IPS DF 6.9 (cell line): ENCODE data around the gene FOS.
A peak's percentile ranks its signal among the peaks of the same experiment; 100 is the strongest.

ENCODE experiments used
- DNase-seq: peaks from one replicate; pipeline ENCODE4 v3.0.0-alpha.2; 2013; ENCODE audit warnings: low read depth, low spot score
- H3K27ac ChIP-seq: one replicate; pipeline ENCODE4 v1.5.1; 2013; ENCODE audit warnings: low read length, control low read depth
- H3K27me3 ChIP-seq: 2 replicates; pipeline ENCODE4 v1.6.1; 2013; ENCODE audit warnings: mild to moderate bottlenecking, low read length; ENCODE audit not compliant: control insufficient read depth, insufficient read depth
- H3K36me3 ChIP-seq: 2 replicates; pipeline ENCODE4 v1.6.1; 2013; ENCODE audit warnings: low read length; ENCODE audit not compliant: control insufficient read depth, insufficient read depth
- H3K4me1 ChIP-seq: 2 replicates; pipeline ENCODE4 v1.6.1; 2013; ENCODE audit warnings: low read length; ENCODE audit not compliant: control insufficient read depth, insufficient read depth
- H3K4me3 ChIP-seq: 2 replicates; pipeline ENCODE4 v1.5.1; 2013; ENCODE audit warnings: mild to moderate bottlenecking, low read length
- H3K9me3 ChIP-seq: 2 replicates; pipeline ENCODE4 v1.6.1; 2013; ENCODE audit warnings: low read length, inconsistent platforms; ENCODE audit not compliant: control insufficient read depth, insufficient read depth
- WGBS: extraction: QIAGEN DNeasy Blood & Tissue Kit; methylation state at CpG from one replicate; pipeline ENCODE4 v1.1.7; 2013; ENCODE audit warnings: mixed read lengths, missing lambda C conversion rate; ENCODE audit not compliant: insufficient read length, insufficient coverage; 5-methylcytosine and 5-hydroxymethylcytosine counted together

Gene FOS

GRCh38 chr14:75252254-75252837, 26.3 kb upstream of the FOS start:
- WGBS = no CpG with 5 or more reads among the region's 10 CpGs
- Histone ChIP-seq H3K4me3 (no peak overlapping the region), H3K27ac (no peak overlapping the region), H3K9me3 (no peaks in the 10 kb centered on the region), H3K4me1 (no peaks in the 10 kb centered on the region), H3K27me3 (no peaks in the 10 kb centered on the region), H3K36me3 (no peaks in the 10 kb centered on the region)
- no peak for DNase-seq

GRCh38 chr14:75254381-75254822, 24.2 kb upstream of the FOS start:
- DNase-seq = no peak
- no peak overlapping the region for H3K27ac ChIP-seq
- H3K27me3 ChIP-seq = no peaks in the 10 kb centered on the region
- H3K9me3 ChIP-seq = no peaks in the 10 kb centered on the region
- no peaks in the 10 kb centered on the region for H3K4me1 ChIP-seq
- no CpG with 5 or more reads among the region's 6 CpGs for WGBS
- H3K4me3 ChIP-seq = no peak overlapping the region
- no peaks in the 10 kb centered on the region for H3K36me3 ChIP-seq

GRCh38 chr14:75254901-75255584, 23.6 kb upstream of the FOS start:
- no peak for DNase-seq
- Histone ChIP-seq H3K36me3 (no peaks in the 10 kb centered on the region), H3K27ac (no peak overlapping the region), H3K4me1 (no peaks in the 10 kb centered on the region), H3K4me3 (no peak overlapping the region), H3K27me3 (no peaks in the 10 kb centered on the region), H3K9me3 (no peaks in the 10 kb centered on the region)
- no CpG with 5 or more reads among the region's 7 CpGs for whole genome bisulfite sequencing

- Histone ChIP-seq H3K27me3 (no peaks in the 10 kb centered on the region), H3K9me3 (no peaks in the 10 kb centered on the region), H3K27ac (no peak overlapping the region), H3K4me1 (no peaks in the 10 kb centered on the region), H3K36me3 (no peaks in the 10 kb centered on the region), H3K4me3 (peak overlapping the region; percentile 23; the same call in 1 of the 2 replicates)
- no CpG with 5 or more reads among the region's 12 CpGs for WGBS
- no peak for DNase-seq
These were observed 20.4 kb upstream of the FOS start for GRCh38 chr14:75258079-75258802.

- H3K27ac ChIP-seq = no peak overlapping the region
- WGBS = no CpG with 5 or more reads among the region's 40 CpGs
- DNase-seq = peak; percentile 100
- H3K9me3 ChIP-seq = no peaks in the 10 kb centered on the region
- peak overlapping the region; percentile 44; the same call in 1 of the 2 replicates for H3K4me3 ChIP-seq
- H3K36me3 ChIP-seq = no peaks in the 10 kb centered on the region
- H3K4me1 ChIP-seq = no peaks in the 10 kb centered on the region
- H3K27me3 ChIP-seq = no peaks in the 10 kb centered on the region
These were observed 19.7 kb upstream of the FOS start for GRCh38 chr14:75258803-75259509.

- Histone ChIP-seq H3K27me3 (no peaks in the 10 kb centered on the region), H3K4me1 (no peaks in the 10 kb centered on the region), H3K9me3 (no peaks in the 10 kb centered on the region), H3K27ac (no peak overlapping the region), H3K4me3 (peak overlapping the region; percentile 44; the same call in 1 of the 2 replicates), H3K36me3 (no peaks in the 10 kb centered on the region)
- DNase-seq = no peak
- WGBS = no CpG with 5 or more reads among the region's 7 CpGs
These were observed 19.1 kb upstream of the FOS start for GRCh38 chr14:75259510-75259855.

GRCh38 chr14:75260025-75260763, 18.4 kb upstream of the FOS start:
- no peaks in the 10 kb centered on the region for H3K9me3 ChIP-seq
- no CpG with 5 or more reads among the region's 8 CpGs for WGBS
- no peaks in the 10 kb centered on the region for H3K36me3 ChIP-seq
- no peak overlapping the region for H3K4me3 ChIP-seq
- no peaks in the 10 kb centered on the region for H3K4me1 ChIP-seq
- H3K27me3 ChIP-seq = no peaks in the 10 kb centered on the region
- no peak overlapping the region for H3K27ac ChIP-seq
- DNase-seq = no peak

- WGBS = no CpG with 5 or more reads among the region's 5 CpGs
- no peak overlapping the region for H3K27ac ChIP-seq
These were observed 16.8 kb upstream of the FOS start for GRCh38 chr14:75261820-75262219.

GRCh38 chr14:75262641-75263040, 16.0 kb upstream of the FOS start:
- WGBS = no CpG with 5 or more reads among the region's 2 CpGs
- no peak for DNase-seq
- H3K4me3 ChIP-seq = no peak overlapping the region
- no peaks in the 10 kb centered on the region for H3K36me3 ChIP-seq
- H3K9me3 ChIP-seq = no peaks in the 10 kb centered on the region
- no peaks in the 10 kb centered on the region for H3K27me3 ChIP-seq
- no peaks in the 10 kb centered on the region for H3K4me1 ChIP-seq
- H3K27ac ChIP-seq = no peak overlapping the region

More at GRCh38 chr14:75261820-75262219, 16.8 kb upstream of the FOS start:
- H3K9me3 ChIP-seq = no peaks in the 10 kb centered on the region
- no peaks in the 10 kb centered on the region for H3K36me3 ChIP-seq
- no peak for DNase-seq
- H3K4me1 ChIP-seq = no peaks in the 10 kb centered on the region
- H3K27me3 ChIP-seq = no peaks in the 10 kb centered on the region
- H3K4me3 ChIP-seq = no peak overlapping the region

GRCh38 chr14:75264036-75264435, 14.6 kb upstream of the FOS start:
- no peaks in the 10 kb centered on the region for H3K9me3 ChIP-seq
- no CpG with 5 or more reads among the region's 3 CpGs for WGBS
- H3K4me1 ChIP-seq = no peaks in the 10 kb centered on the region
- H3K4me3 ChIP-seq = no peak overlapping the region
- no peaks in the 10 kb centered on the region for H3K27me3 ChIP-seq
- DNase-seq = no peak
- H3K27ac ChIP-seq = no peak overlapping the region
- H3K36me3 ChIP-seq = no peaks in the 10 kb centered on the region
